Stimulated activated CD4-positive, alpha-beta T cell treated with anti-CD3 and anti-CD28 coated beads, Interleukin-4, amount 100 ng/mL, for 48 hours (primary cell): ENCODE measurements around the gene CHSY1.

Source experiments
- DNase-seq, 2 donors: peaks; one replicate each; pipeline ENCODE4 v3.0.0-alpha.2; 2020; ENCODE audit warnings: low read depth in 2 of 2

CHSY1 gene

DNA sequence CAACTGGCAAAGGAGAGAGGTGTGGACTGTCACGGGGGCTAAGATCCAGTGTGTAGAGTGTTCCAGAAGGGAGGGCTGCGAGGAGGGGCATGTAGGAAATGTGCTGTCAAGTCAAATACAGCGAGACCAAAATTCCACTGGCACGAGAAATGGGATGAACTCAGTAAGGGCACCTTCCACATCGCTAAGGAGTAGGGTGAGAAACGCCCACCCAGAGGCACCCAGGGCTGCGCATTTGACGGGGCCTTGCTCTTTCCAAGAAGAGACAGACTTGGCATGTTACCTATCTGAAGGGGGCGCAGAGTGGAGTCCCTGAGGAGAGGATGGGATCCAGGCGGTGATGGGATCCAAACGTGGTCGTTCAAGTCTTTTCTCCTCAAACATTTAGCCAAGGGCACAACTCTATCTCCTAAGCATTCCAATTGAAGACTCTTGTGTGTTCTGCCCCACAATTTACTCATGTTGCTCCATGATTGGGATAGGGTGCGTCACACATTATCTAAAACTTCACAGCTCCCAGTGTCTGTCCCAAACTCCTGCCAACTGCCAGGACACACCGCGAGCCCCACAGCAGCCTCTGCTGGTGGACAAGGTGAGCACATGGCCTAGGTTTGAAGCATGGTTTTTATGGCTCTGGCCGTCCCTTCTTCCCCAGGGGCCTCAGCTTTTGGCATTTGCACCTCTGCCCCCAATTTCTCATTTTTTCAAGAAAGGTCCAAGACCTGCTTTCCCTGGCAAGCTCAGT, 17.8 kb upstream of the CHSY1 start:
- no peak for DNase-seq

DNA sequence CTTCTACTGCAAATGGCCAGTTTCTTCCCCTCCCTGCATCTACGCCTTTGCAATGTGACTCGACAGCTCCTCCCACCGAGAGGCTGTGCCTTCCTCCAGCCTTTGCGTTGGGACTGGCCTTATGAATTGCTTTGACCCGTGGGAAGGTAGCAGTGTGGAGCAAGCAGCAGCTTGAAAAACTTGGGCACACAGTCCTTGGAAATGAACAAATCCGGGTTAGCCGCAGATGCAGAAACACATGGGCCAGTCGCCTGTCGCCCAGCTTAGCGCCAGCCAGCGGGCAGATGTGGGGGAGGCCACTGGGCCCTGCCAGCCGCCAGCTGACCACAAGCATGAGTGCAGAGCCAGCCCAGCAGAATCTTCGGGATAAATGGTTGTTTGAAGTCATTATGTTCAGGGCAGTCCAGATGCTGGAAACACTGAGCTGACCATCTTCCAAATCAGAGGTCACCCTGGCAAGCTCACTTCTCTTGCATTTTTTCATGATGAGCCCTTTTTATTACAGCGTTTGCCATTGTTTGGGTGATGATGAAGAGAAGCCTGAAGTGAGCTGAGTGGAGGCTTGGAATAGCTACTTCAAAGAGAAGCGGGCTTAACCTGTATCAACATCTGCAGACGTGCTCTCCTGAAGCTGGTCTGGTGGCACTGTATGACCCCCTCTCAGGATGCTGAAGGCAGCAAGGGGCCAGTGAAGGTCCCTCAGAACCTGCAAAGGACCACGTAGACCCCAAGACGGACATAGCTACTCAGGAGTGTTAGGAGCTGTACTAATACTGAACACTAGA, 15.7 kb upstream of the CHSY1 start:
- DNase-seq = no peak

DNA sequence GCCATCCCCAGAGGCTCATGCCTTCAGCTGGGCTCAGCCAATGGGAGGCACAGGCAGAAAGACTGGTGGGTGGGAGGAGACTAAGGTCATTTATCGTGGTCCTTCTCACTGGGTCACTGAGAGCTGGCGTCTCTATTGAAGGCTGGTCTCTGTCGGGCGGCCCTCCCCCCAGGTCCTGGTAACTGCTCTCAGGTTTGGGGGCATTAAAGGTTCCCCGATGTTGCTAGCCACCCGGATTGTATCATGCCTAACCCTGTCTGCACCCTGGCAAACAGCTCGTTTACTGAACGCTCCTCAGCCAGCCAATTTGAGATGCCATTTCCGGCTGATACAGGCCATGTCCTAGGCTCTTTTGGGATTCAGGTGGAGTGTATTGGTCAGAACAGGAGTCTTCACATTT, 14.9 kb upstream of the CHSY1 start:
- DNase-seq = no peak

DNA sequence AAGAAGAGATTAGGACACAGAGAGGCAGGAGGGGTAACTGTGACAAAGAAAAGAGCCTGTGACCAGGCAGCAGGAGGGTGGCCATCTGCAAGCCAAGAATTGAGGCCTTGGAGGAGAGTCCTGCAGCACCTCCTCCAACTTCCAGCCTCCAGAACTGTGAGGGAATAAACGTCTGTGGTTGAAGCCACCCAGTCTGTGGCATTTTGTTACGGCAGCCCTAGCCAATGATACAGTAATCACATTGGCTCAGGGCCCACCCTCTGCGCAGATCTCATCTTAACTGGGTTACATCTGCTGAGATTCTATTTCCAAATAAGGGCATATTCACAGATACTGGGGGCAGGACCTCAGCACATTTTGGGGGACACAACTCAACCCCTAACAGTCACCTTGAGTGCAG, 14.2 kb upstream of the CHSY1 start:
- DNase-seq = no peak

DNA sequence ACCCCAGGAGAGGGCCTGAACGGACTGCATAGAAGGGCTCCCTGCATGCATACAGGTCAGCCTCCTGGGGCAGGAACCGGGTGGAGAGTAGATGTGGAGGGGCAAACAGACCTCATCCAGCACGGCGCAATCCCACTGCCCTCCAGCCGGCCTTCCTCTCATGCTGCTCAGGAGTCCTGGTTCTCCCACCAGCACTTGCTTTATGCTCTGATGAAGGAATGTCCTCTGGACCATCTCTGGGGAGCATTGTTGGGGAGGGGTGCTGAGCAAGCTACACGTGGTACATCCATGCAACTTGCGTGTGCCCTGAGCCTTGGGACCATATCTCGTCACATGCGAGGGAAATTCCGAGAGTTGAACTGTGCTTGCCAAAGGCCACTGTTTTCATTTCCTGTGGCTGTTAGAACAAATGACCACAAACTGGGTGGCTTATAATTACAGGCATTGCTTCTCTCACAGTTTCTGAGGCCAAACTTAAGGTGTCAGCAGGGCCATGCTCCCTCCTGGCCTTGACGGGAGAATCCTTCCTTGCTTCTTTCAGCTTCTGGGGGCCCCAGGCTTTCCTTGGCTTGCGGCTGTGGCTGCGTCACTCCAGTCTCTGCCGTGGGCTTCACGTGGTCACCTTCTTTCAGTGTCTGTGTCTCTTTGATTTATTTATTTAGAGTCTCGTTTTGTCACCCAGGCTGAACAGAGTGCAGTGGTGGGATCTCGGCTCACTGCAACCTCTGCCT, 13.2 kb upstream of the CHSY1 start:
- DNase-seq = no peak

DNA sequence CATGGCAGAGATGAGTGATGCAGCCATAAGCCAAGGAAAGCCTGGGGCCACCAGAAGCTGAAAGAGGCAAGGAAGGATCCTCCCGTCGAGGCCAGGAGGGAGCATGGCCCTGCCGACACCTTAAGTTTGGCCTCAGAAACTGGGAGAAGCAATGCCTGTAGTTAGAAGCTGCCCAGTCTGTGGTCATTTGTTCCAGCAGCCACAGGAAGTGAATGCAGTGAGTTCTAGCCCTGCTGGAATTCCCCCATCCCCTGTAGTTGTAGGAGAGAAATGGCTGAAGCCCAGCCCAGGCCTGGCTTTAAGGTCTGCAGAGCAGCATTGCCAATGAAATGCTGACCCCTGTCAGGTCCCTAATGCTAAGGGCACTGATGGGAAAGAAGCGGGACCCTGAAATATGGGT, 12.2 kb upstream of the CHSY1 start:
- DNase-seq = no peak

DNA sequence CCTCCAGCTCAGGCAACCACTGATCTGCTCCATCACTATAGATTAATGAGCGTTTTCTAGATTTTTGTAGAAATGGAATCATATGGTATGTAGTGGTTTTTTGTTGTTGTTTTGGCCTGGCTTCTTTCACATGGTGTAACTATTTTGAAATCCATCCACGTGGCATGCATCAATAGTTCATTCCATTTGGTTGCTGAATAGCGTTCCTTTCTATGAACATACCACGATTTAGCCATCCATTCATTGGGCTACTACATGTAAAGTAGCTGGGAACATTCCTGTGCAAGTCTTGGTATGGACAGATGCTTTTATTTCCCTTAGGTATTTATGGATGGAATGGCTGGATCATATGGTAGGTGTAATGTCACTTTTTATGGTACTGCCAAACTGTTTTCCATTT, 10.7 kb upstream of the CHSY1 start:
- no peak for DNase-seq

DNA sequence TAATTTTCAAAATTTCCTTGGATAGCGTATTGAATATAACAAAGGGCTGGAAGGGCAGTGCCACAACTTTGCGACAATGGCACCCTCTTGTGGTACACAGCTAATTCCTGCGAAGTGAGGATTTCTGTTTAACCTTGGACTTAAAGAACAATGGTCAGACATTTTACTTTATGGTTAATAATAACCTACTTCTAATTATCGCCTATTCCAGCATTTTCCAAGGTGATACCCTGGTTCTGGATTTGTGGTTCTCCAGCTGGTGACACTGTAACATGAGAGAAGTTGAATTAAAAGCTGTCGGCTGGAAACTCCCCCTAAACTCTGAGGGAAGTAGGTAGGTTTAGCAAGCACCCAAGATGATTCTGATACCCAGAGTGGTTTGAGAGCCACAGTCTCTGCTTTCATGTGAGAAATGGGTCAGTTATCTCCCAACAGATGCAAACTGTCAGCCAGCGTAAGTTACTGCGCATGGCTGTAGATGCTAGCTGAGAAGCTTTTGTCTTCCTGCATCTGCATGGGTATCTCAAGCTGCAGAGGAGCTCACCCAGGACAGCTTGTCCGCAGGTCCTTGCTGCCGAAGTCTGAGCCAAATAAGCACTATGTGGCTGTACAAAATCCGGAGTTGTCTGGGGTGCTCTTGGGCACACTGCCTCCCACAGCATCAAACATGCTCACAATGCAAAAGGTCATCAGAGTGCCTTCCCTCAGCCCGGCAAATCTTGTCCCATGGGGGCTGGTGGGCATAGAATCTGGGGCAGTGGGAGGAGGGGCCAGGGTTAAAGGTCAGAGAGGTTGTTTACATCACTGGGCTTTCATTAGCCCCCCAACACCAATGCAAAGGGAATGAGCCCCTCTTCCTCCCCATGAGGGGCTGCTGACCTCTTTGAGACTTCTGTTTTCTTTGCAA, 6.6 kb upstream of the CHSY1 start:
- peak in 1 of 2 donors; percentile 39 for DNase-seq

DNA sequence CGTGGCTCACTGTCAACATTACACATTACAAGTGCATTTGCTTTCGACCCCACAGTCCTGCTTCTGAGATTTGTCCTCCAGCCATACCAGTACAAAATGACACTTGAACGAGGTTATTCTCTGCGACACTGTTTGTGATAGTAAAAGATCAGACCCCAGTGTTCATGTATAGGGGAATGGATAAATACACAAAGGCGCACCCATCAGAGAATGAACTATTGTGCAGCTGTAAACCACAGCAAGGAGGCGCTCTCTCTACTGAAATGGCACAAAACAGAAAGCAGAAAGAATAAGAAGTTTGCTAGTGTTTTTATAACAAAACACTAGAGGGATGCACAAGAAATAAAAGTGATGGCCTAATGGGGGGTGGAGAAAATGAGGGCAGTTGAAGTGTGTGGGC, 4.9 kb upstream of the CHSY1 start:
- no peak for DNase-seq

DNA sequence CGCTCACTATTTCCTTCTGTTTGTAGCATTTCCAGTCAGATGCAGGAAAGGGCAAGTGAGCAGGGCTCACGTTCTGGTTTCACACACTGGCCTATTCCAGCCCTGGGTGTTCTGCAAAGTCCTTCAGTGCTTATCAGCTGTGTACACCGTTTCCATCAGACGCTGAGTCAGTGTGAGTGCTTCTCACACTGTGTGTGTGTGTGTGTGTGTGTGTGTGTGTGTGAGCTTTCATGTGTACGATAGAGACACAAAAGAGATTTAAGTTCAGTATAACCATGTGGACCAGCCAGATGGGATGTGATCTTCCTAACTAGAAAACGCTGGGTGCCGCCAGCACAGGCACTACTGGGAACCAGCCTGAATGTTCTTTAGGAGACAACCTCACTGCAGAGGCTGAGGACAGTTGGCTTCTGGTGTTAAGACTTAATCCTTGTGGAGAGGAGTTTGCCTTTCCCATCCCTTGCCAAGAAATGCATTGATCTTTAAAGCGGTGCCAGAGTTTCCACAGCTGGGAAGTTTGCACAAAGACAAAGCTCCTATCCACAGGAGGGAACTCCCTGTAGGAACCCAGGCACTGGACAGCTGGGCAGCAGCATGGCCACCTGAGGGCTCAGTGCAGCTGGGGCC, 3.9 kb upstream of the CHSY1 start:
- DNase-seq = no peak

DNA sequence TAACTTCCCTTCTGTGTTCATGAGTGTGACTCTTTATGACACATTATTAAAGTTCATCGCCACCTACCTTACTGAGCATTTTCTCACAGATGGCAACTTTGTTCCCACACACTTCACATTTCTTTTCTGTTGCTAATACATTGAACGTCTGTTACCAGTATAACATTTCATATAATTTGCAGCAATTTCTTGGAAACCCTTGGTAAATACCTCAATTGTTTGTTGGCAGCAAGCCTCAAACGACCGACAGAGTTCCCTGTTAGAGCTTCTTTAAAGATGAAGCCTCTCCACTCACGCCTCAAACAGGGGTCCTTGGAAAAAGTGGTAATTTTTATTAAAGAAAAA, 3.2 kb upstream of the CHSY1 start:
- DNase-seq = no peak

DNA sequence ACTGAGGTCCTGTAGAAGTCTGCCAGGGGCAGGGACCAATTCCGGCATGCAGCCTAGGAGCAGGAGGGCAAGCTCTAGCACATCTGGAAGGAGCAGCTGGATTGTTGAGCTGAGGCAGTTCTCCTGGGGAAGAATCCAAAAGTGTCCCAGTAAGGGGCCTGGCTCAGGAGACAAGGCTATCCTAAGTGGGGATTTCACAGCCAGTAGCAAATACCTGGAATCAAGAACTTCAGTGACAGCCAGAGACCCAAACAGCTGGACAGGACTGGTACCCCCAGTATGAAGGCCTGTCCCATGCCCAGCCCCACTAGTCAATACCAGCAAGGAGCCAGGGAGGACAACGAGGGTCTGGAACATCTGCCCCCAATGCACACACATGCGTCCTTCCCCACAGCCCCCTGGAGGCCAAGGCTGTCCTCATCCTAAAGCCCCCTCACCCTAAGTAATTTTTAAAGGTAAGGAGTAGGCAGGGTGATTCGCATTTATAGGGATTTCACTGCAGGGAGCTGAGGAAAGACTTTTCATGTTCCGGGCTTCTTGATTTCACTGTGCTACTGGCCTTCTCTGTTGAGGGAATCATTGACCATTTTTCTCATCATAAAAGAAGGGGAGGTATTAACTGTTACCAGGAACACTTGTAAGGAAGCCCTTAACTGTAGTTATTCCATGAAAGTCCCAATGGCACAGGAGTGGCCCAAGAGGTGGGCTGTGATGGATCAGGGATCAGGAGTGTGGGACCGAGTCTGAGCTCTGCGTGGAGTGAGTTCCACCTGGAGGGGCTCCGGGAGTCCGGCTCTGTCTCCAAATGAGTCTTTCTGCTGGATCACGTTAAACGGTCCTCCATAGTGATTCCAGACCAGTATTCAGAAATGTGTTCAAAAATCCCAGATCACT, 2.6 kb upstream of the CHSY1 start:
- no peak for DNase-seq

DNA sequence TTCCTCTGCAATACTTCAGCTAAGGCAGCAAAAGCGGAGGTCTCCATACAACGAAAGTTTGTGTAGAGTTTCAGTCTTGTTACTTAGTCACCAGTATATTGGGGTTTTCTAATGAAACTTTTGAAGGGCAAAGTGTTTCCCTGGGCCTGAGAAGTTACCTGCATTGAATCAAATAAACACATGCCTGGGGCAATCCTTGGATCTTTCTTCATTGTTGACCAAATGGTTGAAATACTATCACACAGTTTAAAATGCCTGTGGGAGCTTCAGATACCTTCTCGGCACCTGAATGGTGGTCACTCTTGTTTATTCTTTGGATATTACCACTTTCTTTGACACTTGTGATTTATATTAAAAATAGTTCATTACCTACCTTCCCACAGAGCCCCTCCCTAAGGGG, 988 bp upstream of the CHSY1 start:
- no peak for DNase-seq

DNA sequence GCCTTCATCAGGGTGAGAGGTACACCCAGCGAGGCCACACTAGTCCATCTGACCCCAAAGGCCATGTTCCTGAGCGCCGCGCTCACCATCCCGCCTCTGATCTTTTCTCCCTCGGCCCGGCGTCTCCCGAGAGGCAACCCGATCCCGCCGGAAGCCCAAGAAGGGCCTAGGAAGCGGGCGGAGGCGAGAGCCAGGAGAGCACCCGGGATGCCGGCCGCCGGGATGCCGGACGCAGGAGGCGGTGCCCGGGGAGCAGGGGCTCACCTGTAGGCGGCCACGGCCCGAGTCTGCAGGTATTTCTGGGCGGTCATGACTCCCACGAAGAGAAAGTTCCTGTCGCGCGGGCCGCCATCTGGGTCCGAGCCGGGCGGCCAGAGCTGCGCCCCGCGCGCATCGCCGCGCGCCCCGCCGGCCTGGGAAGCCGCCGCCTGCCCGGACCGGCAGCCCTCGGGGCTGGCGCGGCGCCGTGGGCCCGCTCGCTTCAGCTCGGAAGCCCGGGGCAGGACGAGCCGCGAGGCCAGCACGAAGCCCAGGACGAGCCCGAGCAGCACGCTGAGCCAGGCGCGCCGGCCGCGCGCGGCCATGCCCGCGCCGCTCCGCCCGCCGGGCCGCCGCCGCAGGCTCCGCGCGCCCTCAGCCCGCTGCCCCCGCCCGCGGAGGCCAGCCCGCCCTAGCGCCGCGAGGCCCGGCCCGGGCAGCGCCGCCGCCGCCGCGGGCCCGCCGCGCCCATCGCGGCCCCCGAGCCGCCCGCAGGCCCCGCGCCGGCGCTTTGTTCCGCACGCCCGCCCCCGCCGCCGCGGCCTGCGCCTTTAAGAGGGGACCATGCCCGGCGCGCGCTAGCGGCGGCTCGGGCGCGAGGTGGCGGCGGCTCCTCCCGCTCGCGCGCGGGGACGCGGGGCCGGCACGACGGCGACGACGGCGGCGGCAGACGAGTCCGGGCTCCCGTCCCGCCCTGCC, 697 bp downstream of the CHSY1 start:
- DNase-seq = peak in 1 of 2 donors; percentile 30

DNA sequence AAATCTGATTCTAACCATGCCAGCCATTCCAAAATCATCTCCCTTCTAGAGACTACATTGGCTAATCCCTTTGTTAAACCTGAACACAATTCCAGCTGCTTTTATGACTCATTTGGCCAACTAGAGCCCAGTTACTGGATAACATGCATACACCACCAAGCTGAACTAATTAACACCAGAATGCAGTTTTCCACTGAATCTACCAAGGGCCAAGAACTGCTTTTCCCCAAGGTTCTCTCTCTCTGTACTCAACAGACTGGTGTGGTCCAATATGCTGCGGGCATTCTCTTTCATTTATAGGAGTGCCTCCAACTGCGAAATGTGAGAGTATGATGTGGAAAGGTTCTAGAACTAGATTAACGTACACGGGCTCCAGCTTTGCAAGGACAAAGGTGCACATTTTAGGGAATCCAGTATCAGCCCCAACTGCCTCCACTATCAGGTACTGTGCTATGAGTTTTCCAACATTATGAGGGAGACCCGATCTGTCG, 1.5 kb downstream of the CHSY1 start:
- no peak for DNase-seq

DNA sequence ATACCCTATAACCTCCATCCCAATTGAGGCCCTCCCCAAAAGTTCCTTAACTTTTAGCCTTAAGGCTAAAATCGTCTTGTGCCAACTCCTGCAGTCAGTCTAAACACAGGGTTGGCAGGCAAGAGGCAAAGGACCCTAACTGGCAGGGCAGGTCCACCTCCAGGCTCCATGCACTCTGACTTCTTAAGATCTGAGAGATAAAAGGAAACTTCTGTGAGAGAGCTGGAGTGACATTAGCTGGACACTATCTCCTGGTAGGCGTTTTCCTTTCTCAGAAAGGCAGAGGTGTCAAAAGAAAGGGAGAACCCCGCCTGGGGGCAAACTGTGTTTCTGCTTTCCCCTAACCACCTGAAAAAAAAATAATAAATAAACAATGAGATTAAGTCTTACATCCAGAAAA, 3.6 kb downstream of the CHSY1 start:
- no peak for DNase-seq

DNA sequence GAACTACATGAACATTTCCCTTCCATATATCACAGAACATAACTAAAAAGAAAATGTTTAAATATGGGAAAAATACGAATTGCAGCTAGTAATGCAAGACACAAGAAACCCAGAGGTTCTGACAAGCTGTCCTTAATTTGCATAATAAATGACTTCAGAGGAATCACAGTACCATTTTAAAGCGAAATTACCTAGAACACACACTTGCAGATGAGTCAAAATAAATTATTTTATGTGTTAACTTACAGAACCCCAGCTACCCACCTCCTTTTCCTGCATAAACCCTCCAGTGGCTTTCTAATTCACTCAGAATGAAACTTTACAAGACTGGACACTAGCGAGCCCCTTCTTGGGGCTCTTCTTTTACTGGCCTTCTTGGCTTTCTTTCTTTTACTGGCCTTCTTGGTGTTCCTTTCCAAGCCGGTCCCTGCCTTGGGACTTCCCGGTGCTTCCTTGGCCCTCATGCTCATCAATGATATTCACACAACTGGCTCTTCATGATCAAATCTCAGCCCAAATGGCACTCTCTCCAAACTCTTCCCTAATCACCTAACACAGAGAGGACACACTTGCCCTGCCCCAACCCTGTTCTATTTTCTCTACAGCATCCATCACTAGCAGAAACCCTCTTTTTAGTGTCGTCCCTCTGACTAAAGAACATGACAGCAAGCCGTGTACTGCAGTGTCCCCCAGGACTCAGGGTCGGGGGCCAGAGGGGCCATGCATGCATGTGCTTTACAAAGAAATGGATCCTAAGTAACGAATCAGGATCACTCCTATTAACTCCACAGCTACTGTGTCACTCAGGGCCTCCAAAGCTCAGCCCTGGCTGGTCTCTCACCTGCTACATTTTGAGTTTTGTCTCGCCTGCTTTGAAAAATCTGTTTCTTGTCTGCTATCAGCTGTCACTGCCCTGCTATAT, 4.8 kb downstream of the CHSY1 start:
- no peak for DNase-seq

DNA sequence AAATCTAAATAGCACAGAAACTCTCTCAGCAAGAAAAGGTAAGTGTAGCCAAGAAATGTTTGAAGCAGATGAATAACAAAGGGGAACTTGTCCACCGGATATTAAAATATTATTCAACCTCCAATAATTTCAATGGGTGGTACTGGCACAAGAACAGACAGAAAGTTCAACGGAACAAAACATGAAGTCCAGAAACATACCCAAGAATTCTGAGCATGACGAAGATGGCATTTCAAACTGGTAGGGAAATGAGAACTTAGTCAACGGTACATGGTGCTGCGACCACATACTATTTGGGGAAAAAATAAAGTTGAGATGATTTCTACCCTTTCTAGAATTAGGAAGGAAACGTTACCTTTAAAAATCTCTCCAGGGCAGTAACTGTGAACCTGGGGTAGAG, 5.5 kb downstream of the CHSY1 start:
- no peak for DNase-seq
